Measurements from ENCODE around the gene HLCS.

Gene HLCS

DNA sequence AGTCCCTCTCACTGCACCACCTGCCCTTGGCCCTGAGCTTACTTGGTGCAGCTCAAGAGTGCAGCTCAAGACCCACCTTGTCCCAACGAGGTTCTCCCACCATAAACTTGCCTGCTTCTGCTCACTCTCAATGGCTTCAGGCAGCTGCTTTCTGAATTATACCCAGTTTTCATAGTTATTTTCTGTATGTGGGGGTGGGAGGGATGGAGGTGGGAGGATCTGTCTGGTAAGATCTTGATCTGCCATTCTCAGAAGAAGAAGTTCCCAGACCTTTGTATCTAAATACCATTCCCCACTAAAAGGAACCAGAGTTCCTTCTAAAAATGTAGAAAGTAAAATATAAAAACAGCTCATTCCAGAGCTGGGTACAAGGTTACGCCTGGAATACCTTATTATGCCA is 156.0 kb downstream of the HLCS start:
- no peak for DNase-seq (ENCODE audit: low read depth)

DNA sequence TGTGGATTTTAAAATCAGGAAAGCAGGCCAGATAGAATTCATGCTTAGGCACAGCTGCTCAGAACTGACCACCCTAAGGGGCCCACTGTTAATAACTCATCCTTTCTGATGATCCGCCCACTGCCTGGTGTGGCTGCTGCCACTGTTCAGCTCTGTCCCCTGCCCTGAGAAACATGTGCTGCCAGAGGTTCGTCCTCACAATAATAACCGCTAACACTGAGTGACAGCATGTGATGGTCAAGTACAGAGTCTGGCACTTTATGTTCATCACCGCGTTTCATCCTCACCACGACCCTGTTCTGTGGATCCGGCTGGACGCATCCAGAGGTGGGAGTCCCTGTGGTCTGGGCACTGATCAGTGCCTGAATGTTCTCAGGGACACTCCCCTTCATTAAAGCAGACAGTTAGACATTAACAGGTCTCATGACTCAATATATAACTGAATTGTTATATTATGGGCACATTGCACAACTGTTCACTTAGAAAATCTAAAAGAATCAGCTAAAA is 159.0 kb downstream of the HLCS start:
- no peak for DNase-seq (ENCODE audit: low read depth)

GRCh38 chr21:36806103-36806502 is 160.4 kb downstream of the HLCS start:
- no peak for DNase-seq (ENCODE audit: low read depth)

DNA sequence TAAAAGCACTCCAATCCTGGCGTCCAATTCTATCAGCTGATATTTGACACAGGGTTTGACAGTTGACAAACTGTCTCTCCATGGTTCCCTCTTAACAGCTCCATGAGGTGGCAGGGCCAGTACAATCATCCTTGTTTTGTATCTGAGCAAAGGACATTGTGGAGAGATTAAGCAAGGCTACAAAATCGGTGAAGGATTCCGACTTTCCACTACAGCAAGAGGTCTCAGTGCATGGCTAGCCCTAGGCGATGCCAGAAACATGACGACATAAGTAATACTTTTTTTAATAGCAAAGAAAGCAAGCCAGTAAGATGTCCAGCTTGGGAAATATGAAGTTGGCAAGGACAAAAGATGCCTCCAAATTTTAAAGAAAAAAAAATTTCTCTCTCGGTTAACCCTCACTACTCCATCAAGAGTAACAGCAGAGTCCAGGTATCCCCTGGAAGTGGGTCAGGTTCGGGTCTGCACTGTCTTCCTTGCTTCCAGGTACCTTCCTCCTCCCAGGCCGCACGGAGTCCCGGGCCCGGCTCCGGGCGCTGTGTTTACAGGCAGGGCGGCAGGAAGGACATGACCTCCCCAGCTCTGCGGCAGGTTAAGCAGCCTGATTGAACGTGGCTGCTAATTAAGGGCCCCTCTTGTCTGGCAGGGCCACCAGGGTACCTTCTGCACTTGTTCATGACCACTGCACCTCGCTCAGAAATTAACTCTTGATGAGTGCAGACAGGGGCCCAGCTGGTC is 161.4 kb downstream of the HLCS start:
- DNase-seq (ENCODE audit: low read depth), result no peak

- no peak for DNase-seq (ENCODE audit: low read depth)
Measured at GRCh38 chr21:36803816-36804439, 162.5 kb downstream of the HLCS start.

- no peak for DNase-seq (ENCODE audit: low read depth)
Measured at GRCh38 chr21:36803051-36803645, 163.3 kb downstream of the HLCS start.

GRCh38 chr21:36800734-36801133 is 165.7 kb downstream of the HLCS start:
- DNase-seq (ENCODE audit: low read depth), result no peak

- DNase-seq (ENCODE audit: low read depth), result no peak
Measured at GRCh38 chr21:36799869-36800268, 166.6 kb downstream of the HLCS start.

DNA sequence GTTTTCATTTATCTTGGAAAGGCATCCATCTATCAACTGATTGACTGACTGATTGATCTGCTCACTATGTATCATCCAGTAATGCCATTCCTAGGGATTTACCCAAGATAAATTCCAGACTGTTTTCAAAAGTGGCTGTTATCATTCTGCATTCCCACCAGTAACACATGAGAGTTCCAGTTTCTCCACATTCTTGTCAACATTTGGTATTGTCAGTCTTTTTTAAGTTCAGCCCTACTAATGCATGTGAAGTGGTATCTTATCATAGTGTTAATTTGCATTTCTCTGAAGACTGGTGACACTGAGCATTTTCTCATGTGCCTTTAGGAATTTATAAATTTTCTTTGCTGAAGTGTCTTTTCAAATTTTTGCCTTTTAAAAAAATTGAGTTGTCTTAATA is 168.0 kb downstream of the HLCS start:
- DNase-seq (ENCODE audit: low read depth), result no peak

- no peak for DNase-seq (ENCODE audit: low read depth)
Measured at GRCh38 chr21:36796070-36796469, 170.4 kb downstream of the HLCS start.

DNA sequence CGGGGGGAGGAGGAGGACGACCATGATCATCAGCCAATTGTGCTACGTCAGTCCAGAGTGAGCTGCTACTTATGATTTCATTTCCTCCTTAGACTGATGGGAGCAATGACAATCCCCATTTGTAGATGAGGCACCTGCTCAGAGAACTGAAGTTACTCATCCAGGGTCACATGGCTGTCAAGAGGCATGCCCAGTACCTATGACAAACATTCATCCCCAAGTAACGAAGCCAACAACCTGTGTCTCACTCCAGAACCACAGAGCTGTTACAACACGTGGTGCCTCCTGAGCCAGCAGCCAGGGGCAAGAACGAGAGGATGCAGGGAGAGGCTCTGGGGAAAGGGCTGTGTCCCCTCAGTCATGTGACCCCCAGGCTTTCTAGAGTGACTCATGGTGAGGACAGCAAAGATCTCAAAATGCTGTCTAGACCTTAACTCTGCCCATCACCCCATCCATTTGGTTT is 173.9 kb downstream of the HLCS start:
- DNase-seq (ENCODE audit: low read depth), result no peak

- DNase-seq (ENCODE audit: low read depth), result no peak
Measured at GRCh38 chr21:36791695-36792470, 174.6 kb downstream of the HLCS start.

- DNase-seq (ENCODE audit: low read depth), result no peak
Measured at GRCh38 chr21:36791180-36791579, 175.3 kb downstream of the HLCS start.

GRCh38 chr21:36790616-36791015 is 175.9 kb downstream of the HLCS start:
- DNase-seq (ENCODE audit: low read depth), result no peak

GRCh38 chr21:36788120-36788638 is 178.3 kb downstream of the HLCS start:
- no peak for DNase-seq (ENCODE audit: low read depth)

DNA sequence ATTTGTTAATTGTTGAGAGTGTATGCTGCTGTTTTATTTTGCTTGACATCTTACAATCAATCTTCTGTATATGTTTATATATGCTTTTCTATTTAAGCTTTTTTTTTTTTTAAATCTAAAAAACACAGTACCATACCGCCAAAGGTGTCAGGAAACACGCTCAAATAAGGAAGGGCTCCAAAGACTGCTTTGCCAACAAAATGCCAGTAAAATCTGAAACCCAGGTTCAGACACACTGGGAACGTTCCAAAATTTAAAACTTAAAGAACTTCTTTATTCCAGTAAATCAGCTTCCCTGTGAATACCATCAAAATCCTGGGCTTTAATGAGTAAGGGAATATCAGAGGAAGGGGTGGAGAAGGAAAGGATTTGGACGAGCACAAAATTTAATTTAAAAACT is 180.3 kb downstream of the HLCS start:
- DNase-seq (ENCODE audit: low read depth), result no peak

DNA sequence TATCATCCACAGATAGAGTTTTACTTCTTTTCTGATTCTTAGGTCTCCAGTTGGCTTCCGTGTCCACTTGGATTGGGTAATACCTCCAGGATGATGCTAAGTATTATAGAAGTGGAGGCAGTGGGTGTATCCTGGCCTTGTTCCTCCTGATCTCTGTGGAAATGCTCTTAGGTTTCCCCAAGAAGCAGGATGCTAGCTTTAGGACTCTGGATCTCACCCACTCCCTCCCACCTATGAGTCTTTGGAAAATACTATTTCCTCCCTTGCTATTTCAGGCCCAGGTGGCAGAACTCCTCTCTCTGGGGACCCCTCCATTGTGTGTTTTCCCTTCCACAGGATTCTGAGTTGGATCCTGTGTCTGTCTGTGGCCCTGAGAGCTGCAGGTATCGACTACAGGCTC is 180.9 kb downstream of the HLCS start:
- no peak for DNase-seq (ENCODE audit: low read depth)

DNA sequence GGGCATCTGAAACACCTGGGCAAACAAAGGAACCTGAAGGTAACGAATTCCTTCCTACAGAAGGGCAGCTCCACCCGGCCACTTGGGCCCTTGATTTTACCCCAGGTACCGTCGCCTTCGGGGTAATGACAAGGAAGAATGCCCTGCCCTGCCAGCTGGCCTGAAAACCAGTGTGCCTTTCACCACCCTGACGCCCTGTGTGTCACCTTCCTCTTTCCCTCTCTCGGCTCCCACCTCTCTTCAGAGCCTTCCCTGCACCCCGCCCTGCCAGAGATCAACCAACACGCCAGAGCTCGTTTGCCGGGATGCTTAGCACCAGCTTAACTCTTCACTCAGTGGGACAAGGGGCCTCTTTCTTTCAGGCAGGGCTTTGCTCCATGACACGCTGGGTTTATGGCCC is 181.5 kb downstream of the HLCS start:
- DNase-seq (ENCODE audit: low read depth), result no peak

DNA sequence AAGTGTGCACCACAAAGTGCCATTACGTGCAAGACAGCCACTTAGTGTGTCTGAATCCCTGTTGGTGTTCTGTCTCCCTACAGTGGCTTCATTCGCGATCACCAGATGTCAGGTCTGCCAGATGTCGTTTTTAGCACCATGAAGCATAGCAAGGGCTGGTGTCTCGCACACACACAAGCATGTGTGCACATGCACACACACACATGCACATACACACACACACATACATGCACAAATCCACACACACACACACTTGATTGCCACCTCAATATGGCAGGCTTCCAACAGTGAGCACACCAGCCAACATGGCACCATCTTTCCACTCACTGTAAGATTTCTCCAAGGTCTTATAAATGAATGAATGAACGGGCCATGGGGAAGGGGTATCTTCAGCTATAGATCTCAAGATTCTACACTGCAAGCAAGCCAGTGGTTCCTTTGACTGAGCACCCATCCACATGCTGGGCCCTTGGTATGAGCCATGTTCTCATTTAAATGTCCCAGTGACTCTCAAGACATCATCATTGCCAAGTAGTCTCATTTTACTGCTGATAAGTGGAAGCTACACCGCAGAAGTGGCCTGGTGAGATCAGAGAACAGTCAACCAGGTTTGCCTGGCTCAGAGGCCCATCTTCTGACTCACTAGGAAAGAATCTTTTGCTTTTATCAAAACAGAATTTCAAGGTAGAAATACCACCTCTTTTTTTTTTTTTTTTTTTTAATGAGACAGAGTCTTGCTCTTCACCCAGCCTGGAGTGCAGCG is 182.7 kb downstream of the HLCS start:
- no peak for DNase-seq (ENCODE audit: low read depth)

DNA sequence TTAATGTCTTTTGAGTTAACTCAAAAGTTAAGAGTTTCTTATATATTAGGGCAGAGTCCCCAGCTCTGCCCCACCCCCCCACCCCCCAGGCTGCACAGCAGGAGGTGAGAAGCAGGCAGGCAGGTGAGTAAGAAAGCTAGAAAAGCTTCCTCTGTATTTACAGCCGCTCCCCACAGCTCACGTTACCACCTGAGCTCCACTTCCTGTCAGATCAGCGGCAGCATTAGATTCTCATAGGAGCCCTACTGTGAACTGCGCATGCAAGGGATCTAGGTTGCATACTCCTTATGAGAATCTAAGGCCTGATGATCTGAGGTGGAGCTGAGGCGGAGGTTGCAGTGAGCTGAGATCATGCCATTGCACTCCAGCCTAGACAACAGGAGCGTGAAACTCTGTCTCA is 185.6 kb downstream of the HLCS start:
- DNase-seq (ENCODE audit: low read depth), result no peak

- DNase-seq (ENCODE audit: low read depth), result no peak
Measured at GRCh38 chr21:36776981-36777617, 189.4 kb downstream of the HLCS start.

Data from stromal cell of bone marrow (primary cell).